ENCODE data around the gene RRP36. TPM values are rescaled to one million over a fixed set of nuclear protein-coding genes. Genes with fewer than 3 reads are reported as not detected.

Gene RRP36
- total RNA-seq, 1 experiment from 2014 or later: 63.4 TPM

DNA sequence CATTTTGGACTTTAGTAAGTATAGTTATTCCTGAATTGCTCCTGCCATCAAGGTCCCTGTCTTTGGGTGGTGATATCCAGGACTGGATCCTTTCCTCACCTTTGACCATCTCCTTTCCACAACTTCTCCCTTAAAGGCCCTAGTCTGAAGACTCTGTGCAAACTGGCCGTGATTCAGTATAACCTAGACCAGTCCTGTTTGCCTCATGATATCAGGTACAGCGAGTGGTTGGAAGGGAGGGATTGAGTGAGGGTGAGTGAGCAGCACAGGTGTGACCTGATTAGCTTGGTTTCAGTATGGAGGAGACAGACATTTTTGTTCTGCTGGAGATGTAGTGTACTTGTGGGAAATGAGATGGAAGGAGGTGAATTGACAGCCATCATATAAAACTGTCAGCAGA is 2.3 kb upstream of the RRP36 start (continued):
- TF ChIP-seq POLR2A (IDR thresholded peaks at IDR 0.05; ENCODE audit: borderline replicate concordance, extremely low read depth, insufficient read depth, insufficient read length): no peak
- TF ChIP-seq, protein P1, sequence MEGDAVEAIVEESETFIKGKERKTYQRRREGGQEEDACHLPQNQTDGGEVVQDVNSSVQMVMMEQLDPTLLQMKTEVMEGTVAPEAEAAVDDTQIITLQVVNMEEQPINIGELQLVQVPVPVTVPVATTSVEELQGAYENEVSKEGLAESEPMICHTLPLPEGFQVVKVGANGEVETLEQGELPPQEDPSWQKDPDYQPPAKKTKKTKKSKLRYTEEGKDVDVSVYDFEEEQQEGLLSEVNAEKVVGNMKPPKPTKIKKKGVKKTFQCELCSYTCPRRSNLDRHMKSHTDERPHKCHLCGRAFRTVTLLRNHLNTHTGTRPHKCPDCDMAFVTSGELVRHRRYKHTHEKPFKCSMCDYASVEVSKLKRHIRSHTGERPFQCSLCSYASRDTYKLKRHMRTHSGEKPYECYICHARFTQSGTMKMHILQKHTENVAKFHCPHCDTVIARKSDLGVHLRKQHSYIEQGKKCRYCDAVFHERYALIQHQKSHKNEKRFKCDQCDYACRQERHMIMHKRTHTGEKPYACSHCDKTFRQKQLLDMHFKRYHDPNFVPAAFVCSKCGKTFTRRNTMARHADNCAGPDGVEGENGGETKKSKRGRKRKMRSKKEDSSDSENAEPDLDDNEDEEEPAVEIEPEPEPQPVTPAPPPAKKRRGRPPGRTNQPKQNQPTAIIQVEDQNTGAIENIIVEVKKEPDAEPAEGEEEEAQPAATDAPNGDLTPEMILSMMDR (IDR thresholded peaks at IDR 0.05 in 2 of 3, conservative IDR thresholded peaks at IDR 0.05 in 1 of 3; ENCODE audit: borderline replicate concordance in 1 of 3, insufficient read depth in 1 of 3, low read depth in 2 of 3, low read length in 2 of 3): no peak
- no peak for TF ChIP-seq TCF7L2 (IDR thresholded peaks at IDR 0.05; ENCODE audit: borderline replicate concordance, extremely low read depth, insufficient read depth, insufficient read length)
- TF ChIP-seq POLR2AphosphoS5 (IDR thresholded peaks at IDR 0.05; ENCODE audit: low read depth, low read length): no peak
- TF ChIP-seq EGR1 (IDR thresholded peaks at IDR 0.05; ENCODE audit: low read depth): no peak

DNA sequence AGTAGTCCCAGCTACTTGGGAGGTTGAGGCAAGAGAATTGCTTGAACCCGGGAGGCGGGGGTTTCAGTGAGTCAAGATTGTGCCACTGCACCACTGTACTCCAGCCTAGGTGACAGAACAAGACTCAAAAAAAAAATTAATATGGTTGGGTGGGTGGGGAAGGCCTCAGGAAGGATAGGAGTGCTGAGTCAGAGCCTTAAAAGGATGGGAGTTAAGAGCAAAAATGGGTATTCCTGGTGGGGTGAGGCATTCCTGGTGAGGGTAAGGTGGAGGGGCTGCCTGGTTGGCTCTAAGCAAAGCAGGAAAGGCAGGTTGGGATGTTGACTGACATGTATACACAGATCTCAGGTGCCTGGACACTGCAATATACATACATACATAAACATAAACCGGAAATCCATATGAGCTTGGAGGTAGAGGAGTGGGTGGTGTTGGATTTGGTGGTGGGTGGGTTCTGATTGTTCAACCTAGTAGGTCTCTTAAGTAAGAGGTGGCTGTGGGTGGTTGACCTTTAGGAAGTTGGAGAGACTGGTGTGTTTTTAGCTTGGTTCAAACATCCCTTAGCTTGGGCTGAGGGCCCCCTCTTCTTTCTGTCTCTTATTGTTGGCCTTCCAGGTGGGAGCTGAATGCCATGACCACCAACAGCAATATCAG is 1.2 kb upstream of the RRP36 start:
- peaks cover 59% of the 10 kb centered on the region for H3K79me2 ChIP-seq (ENCODE audit: insufficient read depth, low read length)
- RAD21 ChIA-PET (ENCODE audit: low non-redundant PET in 1 of 2, low total read pairs in 2 of 2, uncharacterized antibody in 2 of 2, unreplicated experiment in 2 of 2): no interaction called here
- H3K36me3 ChIP-seq (ENCODE audit: control insufficient read depth in 1 of 2, insufficient read depth in 2 of 2, low read length in 2 of 2): peaks cover 14 to 20% of the 10 kb centered on the region in 2 experiments
- no peaks in the 10 kb centered on the region for H3K9me2 ChIP-seq (ENCODE audit: insufficient read depth)
- no peaks in the 10 kb centered on the region for H3K27me3 ChIP-seq (ENCODE audit: insufficient read depth, low read length)
- no peaks in the 10 kb centered on the region for H4K20me1 ChIP-seq (ENCODE audit: insufficient read depth)
- DNase-seq (ENCODE audit: low read depth, low spot score) (no peak), ATAC-seq (no peak)
- no peak overlapping the region for H3K4me3 ChIP-seq (replicated peaks in 1 of 2; ENCODE audit: low read depth in 1 of 2, low read length in 2 of 2)
- H3K27ac ChIP-seq (ENCODE audit: low read depth, low read length): peak overlapping the region; percentile 80
- POLR2A ChIA-PET: interaction anchor here (1.1 to 2.2 kb wide), 2 partner anchors 16 to 41 kb away, joined by 4 to 5 read pairs; partner anchors contain the start of gene PEX6
- intact Hi-C loops (cut with micrococcal nuclease): no loop called here
- peak overlapping the region; percentile 94 for H3K4me2 ChIP-seq (ENCODE audit: low read length)
- H3K9me3 ChIP-seq (ENCODE audit: control insufficient read depth in 1 of 2, insufficient read depth in 1 of 2, low read depth in 1 of 2, low read length in 2 of 2): no peaks in the 10 kb centered on the region
- no peak overlapping the region for H2AFZ ChIP-seq (ENCODE audit: low read depth, low read length, poor library complexity, severe bottlenecking)
- CTCF ChIA-PET: interaction anchor here (1.1 kb wide), 1 partner anchor 123 kb away, joined by 3 read pairs; no protein-coding TSS in a partner anchor
- no peak for TF ChIP-seq ELF1 (IDR thresholded peaks at IDR 0.05; ENCODE audit: borderline replicate concordance, low read depth)
- no peak for TF ChIP-seq POLR2AphosphoS5 (IDR thresholded peaks at IDR 0.05; ENCODE audit: low read depth, low read length)
- TF ChIP-seq, protein P2, sequence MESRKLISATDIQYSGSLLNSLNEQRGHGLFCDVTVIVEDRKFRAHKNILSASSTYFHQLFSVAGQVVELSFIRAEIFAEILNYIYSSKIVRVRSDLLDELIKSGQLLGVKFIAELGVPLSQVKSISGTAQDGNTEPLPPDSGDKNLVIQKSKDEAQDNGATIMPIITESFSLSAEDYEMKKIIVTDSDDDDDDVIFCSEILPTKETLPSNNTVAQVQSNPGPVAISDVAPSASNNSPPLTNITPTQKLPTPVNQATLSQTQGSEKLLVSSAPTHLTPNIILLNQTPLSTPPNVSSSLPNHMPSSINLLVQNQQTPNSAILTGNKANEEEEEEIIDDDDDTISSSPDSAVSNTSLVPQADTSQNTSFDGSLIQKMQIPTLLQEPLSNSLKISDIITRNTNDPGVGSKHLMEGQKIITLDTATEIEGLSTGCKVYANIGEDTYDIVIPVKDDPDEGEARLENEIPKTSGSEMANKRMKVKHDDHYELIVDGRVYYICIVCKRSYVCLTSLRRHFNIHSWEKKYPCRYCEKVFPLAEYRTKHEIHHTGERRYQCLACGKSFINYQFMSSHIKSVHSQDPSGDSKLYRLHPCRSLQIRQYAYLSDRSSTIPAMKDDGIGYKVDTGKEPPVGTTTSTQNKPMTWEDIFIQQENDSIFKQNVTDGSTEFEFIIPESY (IDR thresholded peaks at IDR 0.05; ENCODE audit: extremely low read depth, insufficient replicate concordance, low read length): no peak
- peak overlapping the region; percentile 93 for H3K9ac ChIP-seq (ENCODE audit: low read length)
- H3K4me1 ChIP-seq (ENCODE audit: control insufficient read depth in 1 of 2, insufficient read depth in 2 of 2, low read length in 2 of 2): peaks cover 9 to 23% of the 10 kb centered on the region in 2 experiments
- no TSS peak for BruUV-seq (replicated peaks)
